Fibroblast of the conjunctiva (primary cell): ENCODE data around the gene PAX7.

ENCODE experiments used
- DNase-seq: peaks from one replicate; pipeline ENCODE4 v3.0.0-alpha.2; 2010; ENCODE audit warnings: low read depth

PAX7 gene

GRCh38 chr1:18703041-18703621 is 72.5 kb downstream of the PAX7 start:
- DNase-seq, result no peak

DNA sequence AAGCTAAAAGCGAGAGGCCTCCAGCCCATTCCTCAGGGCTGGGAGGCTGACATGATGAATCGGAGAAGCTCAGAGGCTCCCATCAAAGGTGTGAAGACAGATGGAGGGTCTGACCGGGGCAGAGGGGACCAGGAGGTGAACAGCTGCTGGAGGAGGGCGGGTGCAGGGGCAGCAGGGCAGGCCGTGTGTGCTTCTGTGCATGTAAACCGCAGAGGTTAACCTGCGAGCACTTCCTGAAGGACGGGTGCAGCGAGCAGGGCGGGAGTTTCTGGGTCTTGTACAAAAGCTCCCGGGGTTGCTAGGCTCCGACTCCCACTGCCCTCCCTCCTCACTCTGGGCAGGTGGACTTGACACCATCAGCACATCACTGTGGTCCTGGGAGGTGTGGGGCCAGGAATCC is 75.2 kb downstream of the PAX7 start:
- DNase-seq, result no peak

- no peak for DNase-seq
Measured at GRCh38 chr1:18707696-18708257, 77.1 kb downstream of the PAX7 start.

DNA sequence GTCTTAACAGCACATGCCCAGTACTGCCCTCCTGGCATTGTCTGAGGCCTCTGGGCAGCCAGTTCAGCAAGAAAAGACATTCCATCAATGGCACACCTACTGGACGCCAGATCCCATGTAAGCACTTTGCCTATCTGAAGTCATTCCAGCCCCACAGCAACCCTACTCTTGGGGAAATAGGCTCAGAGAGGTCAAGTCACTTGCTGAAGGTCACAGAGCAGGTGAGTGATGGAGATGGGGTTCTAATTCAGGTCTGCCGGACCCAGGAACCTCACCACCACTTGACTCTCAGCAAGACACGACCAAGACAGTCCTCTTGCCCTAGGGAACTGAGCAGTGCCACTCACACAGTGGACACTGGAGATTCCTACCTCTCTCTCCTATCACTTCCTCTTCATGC is 79.4 kb downstream of the PAX7 start:
- no peak for DNase-seq

DNA sequence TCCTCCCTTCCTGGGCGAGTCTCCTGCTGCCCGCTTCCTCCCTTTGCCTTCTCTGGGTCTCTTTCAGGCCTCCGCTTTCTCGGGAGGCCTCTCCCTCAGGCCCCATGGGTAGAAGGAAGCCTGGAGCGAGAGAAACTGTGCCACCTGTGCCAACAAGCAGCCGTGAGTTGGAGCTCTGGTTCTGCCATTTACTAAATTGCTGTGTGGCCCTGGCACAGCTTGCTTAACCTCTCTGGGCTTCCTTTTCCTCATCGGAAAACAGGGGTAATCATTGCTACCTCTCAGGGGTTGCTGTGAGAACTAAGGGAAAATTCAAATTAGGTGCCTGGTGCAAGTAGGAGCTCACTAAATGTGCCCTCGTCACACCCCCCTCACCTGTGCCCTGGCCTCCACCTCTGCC is 80.4 kb downstream of the PAX7 start:
- no peak for DNase-seq

- no peak for DNase-seq
Measured at GRCh38 chr1:18711536-18712251, 81.0 kb downstream of the PAX7 start.

GRCh38 chr1:18712252-18712600 is 81.6 kb downstream of the PAX7 start:
- no peak for DNase-seq

DNA sequence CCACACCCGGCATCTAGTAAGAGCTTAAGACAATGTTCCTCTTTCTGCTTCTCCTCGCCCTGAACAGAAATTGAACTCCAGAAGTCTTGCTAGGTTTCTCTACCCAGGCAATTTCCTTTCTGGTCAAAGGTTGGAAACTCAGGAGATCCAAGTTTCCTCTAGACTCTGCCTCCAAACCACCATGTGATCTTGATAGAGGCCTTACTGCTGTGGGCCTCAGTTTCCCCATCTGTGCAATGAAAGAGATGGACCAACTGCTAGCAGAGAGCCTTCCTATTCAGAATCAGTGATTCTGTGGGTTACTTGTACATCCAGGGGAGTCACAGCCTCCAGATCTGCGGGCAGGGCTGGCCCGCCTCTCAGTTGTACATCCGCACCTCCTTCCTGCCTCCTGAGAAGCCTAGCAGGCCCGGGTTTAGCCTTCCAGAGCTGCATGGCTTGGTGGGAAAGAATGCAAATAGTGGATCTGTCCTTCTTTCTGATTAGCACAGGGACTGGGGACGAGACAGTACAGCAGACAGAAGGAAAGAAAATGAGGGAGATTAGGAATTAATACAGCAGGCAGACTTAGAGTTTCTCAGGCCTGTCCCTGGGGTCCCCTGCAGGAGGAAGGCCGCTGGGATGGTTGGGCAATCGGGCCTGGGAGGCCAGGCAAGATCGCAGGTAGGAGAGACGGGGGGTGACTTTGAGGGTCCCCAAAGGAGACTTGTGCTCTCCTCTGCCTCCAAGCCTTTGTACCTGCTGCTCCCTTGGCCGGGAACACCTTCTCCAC is 83.9 kb downstream of the PAX7 start:
- no peak for DNase-seq

DNA sequence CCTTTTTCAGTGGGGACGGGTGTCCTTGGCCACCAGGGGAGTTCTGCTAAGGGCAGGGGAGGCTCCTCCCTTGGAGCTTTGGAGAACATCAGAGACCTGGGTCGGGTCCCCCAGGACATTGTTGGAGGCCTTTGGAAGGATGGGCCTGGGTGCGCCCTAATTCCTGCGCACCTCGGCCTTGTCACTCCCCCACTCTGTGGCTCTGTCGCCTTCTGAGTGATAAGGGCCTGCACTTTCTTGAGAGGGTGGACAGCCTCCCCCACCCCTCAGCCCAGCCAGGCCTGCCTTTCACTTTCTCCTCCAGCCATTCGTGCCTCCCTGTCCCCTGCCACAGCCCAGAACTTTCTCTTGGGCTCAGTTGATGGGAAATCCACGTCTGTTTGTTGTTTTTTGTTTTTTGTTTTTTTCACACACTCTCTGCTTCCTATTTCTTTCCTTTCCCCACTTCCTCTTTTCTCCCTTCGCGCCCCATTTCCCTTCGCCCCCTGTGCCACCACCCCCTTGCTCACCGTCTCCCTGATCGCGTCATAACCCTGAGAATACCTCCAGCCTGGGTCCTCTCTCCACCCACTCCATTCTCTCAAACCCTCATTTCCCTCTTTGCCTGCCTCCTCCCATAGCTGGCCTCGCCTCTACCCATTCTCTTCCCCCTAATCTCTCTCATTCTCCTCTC is 85.6 kb downstream of the PAX7 start:
- no peak for DNase-seq

DNA sequence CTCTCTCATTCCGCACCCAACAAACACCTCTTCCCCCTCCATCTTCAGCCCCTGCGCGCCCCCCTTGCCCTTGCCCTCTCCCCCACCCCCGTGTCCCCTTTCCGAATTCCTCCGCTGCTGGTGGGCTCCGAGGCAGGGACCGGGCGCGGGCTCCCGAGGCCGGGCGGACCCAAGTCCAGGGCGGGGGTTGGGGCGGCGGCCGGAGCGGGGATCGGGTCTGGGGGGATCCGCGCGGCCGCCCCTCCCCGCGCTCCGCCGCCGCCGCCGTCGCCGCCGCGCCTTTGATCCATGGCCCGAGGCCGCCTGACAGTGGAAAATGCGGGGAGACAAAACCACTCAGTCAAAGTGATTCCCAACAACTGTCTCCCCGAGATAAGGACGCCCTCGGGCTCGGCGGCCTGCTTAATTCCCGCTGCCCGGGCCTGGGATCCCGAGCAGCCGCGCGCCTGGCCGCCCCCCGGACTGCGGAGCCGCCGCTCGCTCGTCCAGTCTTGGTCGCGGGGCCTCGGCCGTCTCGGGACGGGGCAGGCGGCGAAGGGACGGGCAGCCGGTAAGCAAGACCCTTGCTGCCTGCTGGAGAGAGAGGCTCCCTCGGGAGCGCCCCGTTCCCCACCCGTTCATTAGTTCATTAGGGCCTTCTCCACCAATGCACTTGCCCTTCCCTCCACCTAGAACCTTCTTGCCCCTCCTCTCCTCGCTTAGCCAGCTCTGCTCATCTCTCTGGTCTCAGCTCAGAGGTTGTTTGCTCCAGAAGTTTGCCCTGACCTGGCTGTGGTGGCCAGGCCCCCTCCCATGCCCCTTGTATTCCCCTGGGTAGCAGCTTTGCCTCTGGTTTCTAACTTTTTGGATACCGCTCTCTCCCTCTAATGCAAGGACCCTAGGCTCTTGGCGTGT is 86.4 kb downstream of the PAX7 start:
- DNase-seq, result no peak

DNA sequence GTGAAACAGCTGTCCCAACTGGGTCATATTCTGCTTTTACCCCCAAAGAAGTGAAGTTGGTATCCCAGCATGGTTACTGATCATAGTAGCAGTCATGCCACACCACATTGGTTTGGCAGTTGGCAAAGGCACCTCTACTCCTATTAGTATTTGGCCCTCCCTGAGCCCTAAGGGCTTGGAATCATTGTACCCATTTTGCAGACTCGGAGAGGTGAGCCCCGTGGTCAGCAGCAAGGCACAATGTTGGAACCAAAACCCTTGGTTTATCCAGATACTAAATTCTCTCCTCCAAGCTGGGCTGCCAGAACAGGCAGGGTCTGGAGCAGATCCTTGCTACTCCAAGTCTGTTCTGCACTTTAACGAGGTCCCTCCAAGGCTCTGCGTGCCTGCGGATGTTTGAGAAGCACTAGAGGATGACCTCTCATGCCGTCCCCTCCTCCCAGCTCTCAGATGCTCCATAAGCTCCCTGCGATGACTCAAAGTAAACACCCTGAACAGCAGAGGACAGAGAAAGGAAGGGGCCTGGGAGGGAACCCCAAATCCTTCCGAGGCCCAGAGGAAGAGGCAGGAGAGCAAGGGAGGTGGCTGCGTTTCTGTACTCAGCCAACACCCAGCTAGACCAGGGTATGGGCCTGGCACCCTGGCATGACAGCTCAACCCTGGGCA is 89.3 kb downstream of the PAX7 start:
- DNase-seq, result no peak

DNA sequence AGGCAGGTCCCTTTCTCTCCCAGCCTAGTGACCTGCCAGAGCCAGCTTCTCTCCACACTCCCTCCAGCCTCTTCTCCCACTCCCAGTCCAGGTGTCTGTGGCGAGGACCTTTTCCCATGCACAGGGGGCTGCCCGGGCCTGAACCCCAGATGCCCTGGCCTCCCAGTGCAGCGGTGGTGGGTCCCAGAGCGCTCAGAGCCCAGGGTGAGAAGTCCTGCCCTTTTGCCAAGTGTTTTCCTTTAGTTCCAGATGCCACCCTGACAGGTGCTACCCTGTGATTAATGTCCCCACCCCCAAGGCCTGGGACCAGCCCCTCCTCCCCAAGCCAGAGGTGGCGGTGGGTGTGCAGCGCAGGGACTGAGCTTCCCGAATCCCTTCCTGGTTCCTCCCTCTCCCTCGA is 90.4 kb downstream of the PAX7 start:
- DNase-seq, result no peak

- no peak for DNase-seq
Measured at GRCh38 chr1:18721776-18722175, 91.1 kb downstream of the PAX7 start.

- no peak for DNase-seq
Measured at GRCh38 chr1:18722270-18722669, 91.6 kb downstream of the PAX7 start.

DNA sequence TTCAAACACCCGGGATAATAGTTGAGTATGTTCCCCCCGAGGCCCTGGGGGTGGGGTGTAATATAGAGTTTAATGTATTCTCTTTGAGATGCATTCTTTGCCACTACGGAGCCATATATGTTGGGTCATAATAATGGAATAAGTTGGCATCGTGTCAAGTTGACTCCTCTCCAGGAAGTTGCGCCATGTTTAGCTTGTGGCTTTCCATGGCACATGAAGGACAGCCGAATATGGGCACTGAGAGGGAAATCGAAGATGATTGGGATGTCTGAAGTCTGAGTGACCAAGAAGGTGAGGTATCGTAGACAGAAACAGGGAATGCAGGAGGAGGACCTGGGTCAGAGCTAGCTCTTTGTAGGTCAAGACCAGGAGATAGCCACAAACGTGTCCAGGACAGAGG is 92.6 kb downstream of the PAX7 start:
- DNase-seq, result no peak

- no peak for DNase-seq
Measured at GRCh38 chr1:18723701-18724411, 93.2 kb downstream of the PAX7 start.

- no peak for DNase-seq
Measured at GRCh38 chr1:18724801-18725200, 94.2 kb downstream of the PAX7 start.

- DNase-seq, result no peak
Measured at GRCh38 chr1:18725231-18725895, 94.7 kb downstream of the PAX7 start.

GRCh38 chr1:18726368-18726767 is 95.7 kb downstream of the PAX7 start:
- no peak for DNase-seq

GRCh38 chr1:18727956-18728355 is 97.3 kb downstream of the PAX7 start:
- no peak for DNase-seq
